ENCODE measurements around the gene CDH23. TPM values are rescaled to one million over a fixed set of nuclear protein-coding genes. Genes with fewer than 3 reads are reported as not detected.

Gene CDH23
- total RNA-seq, 2 donors from 2014 or later: 1.4 to 1.6 TPM

GRCh38 chr10:71776481-71776925 lies 379.8 kb downstream of the CDH23 start:
- DNase-seq: no peak
- intact Hi-C loops (cut with DNase I): no loop called here
- H3K4me1 ChIP-seq: no peaks in the 10 kb centered on the region

GRCh38 chr10:71777213-71777985 lies 380.7 kb downstream of the CDH23 start:
- Histone ChIP-seq H3K9me3 (no peaks in the 10 kb centered on the region), H3K27me3 (no peaks in the 10 kb centered on the region), H3K36me3 (no peaks in the 10 kb centered on the region), H3K4me3 (no peak overlapping the region), H3K27ac (no peak overlapping the region), H3K9ac (ENCODE audit: low read depth in 2 of 2, low read length in 2 of 2) (no peak overlapping the region), H3K4me1 (no peaks in the 10 kb centered on the region)
- intact Hi-C loops (cut with DNase I): no loop called here
- no peak for DNase-seq
- TF ChIP-seq CTCF (IDR thresholded peaks at IDR 0.05): no peak

More at GRCh38 chr10:71776481-71776925, 379.8 kb downstream of the CDH23 start:
- Histone ChIP-seq H3K9ac (ENCODE audit: low read depth in 2 of 2, low read length in 2 of 2) (no peak overlapping the region), H3K36me3 (no peaks in the 10 kb centered on the region), H3K27ac (no peak overlapping the region), H3K4me3 (no peak overlapping the region), H3K9me3 (no peaks in the 10 kb centered on the region), H3K27me3 (no peaks in the 10 kb centered on the region)
- no peak for TF ChIP-seq CTCF (IDR thresholded peaks at IDR 0.05)

GRCh38 chr10:71778071-71778825 lies 381.5 kb downstream of the CDH23 start:
- no peaks in the 10 kb centered on the region for H3K27me3 ChIP-seq
- no peak overlapping the region for H3K4me3 ChIP-seq
- no peak for DNase-seq
- no peak overlapping the region for H3K27ac ChIP-seq
- H3K4me1 ChIP-seq: no peaks in the 10 kb centered on the region
- H3K9me3 ChIP-seq: no peaks in the 10 kb centered on the region
- intact Hi-C loops (cut with DNase I): no loop called here
- no peak for TF ChIP-seq CTCF (IDR thresholded peaks at IDR 0.05)
- no peaks in the 10 kb centered on the region for H3K36me3 ChIP-seq
- no peak overlapping the region for H3K9ac ChIP-seq (ENCODE audit: low read depth in 2 of 2, low read length in 2 of 2)

GRCh38 chr10:71779641-71780040 lies 382.9 kb downstream of the CDH23 start:
- Histone ChIP-seq H3K4me1 (no peaks in the 10 kb centered on the region), H3K9me3 (no peaks in the 10 kb centered on the region), H3K27ac (no peak overlapping the region), H3K9ac (ENCODE audit: low read depth in 2 of 2, low read length in 2 of 2) (peak overlapping the region in 1 of 2 donors; percentile 5), H3K4me3 (no peak overlapping the region), H3K36me3 (no peaks in the 10 kb centered on the region), H3K27me3 (no peaks in the 10 kb centered on the region)
- DNase-seq: no peak
- intact Hi-C loops (cut with DNase I): no loop called here
- no peak for TF ChIP-seq CTCF (IDR thresholded peaks at IDR 0.05)

GRCh38 chr10:71780156-71780555 lies 383.4 kb downstream of the CDH23 start:
- H3K9me3 ChIP-seq: no peaks in the 10 kb centered on the region
- no peak overlapping the region for H3K27ac ChIP-seq
- intact Hi-C loops (cut with DNase I): no loop called here
- no peak for DNase-seq
- H3K4me3 ChIP-seq: no peak overlapping the region
- no peak overlapping the region for H3K9ac ChIP-seq (ENCODE audit: low read depth in 2 of 2, low read length in 2 of 2)
- no peaks in the 10 kb centered on the region for H3K4me1 ChIP-seq
- no peak for TF ChIP-seq CTCF (IDR thresholded peaks at IDR 0.05)
- H3K36me3 ChIP-seq: no peaks in the 10 kb centered on the region
- H3K27me3 ChIP-seq: no peaks in the 10 kb centered on the region

Measured in colonic mucosa (tissue), 4 donors.